ENCODE measurements around the gene PTPRT.

The PTPRT gene

DNA sequence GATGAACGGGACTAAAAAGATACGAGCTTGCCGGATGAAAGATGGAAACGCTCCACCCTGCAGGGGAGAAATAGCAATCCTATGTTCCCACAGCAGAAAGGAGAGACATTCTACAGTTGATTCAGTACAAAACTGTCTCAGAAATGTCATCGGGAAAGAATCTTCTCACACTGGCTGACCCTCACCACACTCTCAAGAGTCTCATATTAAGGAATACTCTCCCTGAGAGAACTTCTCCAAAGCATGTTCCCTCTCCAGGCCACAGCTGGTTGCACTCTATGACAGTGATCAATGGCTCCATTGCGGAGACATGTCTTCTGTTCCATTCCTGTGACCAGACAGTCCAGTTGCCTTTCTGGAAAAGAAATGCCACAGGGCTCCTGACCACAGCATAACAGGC lies 813.6 kb downstream of the PTPRT start:
- no peak for DNase-seq (ENCODE audit: low spot score)

DNA sequence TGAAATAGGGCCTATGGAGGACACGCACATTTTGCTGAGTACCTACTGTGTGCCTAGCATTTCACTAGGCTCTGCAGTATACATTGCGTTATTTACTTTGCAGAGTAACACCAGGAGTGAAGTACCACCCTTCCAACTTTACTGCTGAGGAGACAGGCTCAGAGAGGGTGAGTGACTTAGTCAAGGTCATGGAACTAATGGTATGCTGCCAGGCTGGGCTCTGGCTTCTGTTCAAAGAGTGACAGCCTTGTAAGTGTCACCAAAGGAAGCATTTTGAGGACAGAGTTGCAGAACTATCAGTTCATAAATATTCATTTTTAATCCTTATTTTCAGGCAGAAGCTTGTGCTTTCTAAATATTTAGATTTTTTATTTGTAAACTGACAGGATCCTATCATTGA lies 816.7 kb downstream of the PTPRT start:
- no peak for DNase-seq (ENCODE audit: low spot score)

GRCh38 chr20:42370075-42370474 lies 819.6 kb downstream of the PTPRT start:
- no peak for DNase-seq (ENCODE audit: low spot score)

DNA sequence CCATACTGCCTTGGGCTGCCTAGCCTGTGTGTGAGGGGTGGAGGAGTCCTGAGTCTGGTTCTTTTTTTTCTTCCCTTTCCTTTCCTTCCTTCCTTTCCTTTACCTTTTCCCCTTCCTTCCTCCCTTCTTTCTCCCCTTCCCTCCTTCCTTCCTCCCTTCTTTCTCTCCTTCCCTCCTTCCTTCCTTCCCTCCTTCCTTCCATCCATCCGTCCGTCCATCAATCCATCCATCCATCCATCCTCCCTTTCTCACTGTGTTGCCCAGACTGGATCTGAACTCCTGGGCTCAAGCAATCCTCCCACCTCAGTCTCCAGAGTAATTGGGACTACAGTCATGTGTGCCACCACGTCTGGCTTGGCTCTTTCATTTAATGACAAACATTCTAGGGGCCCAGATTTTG lies 820.8 kb downstream of the PTPRT start:
- DNase-seq (ENCODE audit: low spot score) = no peak

DNA sequence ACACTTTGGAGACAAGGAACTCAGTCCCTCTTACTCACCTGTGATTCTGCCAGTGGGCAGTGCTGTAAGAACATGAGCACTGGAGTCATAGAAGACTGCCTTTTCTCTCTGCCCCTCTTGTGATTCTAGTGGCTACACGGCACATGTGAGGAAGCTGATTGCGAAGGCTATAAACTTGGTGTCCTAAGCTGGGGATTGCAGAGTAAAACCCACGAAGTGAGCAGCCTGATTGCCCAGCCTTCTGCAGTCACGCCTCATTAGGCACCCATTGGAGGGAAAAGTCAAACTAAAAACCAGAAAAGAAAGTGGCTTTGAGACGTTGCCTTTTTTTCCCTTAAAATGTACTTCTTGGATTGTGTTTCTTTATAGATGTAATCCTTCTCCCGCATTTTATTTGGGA lies 823.1 kb downstream of the PTPRT start:
- DNase-seq (ENCODE audit: low spot score) = no peak

GRCh38 chr20:42364446-42364845 lies 825.3 kb downstream of the PTPRT start:
- DNase-seq (ENCODE audit: low spot score) = no peak

GRCh38 chr20:42361402-42361970 lies 828.2 kb downstream of the PTPRT start:
- DNase-seq (ENCODE audit: low spot score) = no peak

GRCh38 chr20:42360621-42361020 lies 829.1 kb downstream of the PTPRT start:
- no peak for DNase-seq (ENCODE audit: low spot score)

GRCh38 chr20:42359617-42360016 lies 830.1 kb downstream of the PTPRT start:
- DNase-seq (ENCODE audit: low spot score) = no peak

GRCh38 chr20:42352096-42352495 lies 837.6 kb downstream of the PTPRT start:
- no peak for DNase-seq (ENCODE audit: low spot score)

DNA sequence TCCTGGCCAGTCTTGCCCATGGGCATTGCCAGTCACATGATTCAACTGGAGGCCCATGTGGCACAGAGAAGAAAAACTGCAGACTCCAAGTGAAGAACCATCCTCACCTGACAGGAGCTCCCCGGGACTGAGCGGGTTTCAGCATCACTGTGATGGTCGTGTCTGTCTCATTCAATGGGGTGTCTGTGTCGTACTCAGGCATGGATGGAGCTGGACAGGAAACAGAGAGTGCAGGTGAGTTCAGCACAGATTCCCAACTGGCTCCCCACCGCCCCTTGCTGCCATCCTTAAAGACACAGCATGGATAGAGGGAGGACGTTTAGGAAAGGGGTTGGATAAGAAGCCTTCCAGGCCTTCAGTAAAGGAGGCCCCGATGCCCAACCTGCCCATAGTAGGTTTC lies 839.2 kb downstream of the PTPRT start:
- no peak for DNase-seq (ENCODE audit: low spot score)

GRCh38 chr20:42346189-42347170 lies 843.2 kb downstream of the PTPRT start:
- DNase-seq (ENCODE audit: low spot score) = no peak

GRCh38 chr20:42341654-42342053 lies 848.1 kb downstream of the PTPRT start:
- DNase-seq (ENCODE audit: low spot score) = no peak

DNA sequence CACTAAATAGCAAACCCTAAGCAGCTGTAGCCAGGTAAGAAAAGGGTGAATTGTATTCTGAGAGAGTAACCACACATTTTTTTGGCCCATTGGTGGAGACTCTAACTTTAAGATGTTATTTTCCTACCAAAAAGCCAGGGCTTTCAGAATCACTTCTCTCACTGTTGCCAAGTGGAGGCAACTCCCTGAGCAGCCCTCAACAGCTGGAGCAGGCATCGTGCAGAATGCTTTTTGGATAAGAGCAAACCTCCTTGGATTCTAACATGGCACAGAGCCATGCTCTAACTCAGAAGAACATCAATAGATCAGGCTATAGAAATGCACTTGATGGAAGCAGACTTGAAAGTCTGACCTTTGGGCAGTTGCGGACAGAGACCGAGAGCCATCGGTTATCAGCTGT lies 849.3 kb downstream of the PTPRT start:
- DNase-seq (ENCODE audit: low spot score) = no peak

DNA sequence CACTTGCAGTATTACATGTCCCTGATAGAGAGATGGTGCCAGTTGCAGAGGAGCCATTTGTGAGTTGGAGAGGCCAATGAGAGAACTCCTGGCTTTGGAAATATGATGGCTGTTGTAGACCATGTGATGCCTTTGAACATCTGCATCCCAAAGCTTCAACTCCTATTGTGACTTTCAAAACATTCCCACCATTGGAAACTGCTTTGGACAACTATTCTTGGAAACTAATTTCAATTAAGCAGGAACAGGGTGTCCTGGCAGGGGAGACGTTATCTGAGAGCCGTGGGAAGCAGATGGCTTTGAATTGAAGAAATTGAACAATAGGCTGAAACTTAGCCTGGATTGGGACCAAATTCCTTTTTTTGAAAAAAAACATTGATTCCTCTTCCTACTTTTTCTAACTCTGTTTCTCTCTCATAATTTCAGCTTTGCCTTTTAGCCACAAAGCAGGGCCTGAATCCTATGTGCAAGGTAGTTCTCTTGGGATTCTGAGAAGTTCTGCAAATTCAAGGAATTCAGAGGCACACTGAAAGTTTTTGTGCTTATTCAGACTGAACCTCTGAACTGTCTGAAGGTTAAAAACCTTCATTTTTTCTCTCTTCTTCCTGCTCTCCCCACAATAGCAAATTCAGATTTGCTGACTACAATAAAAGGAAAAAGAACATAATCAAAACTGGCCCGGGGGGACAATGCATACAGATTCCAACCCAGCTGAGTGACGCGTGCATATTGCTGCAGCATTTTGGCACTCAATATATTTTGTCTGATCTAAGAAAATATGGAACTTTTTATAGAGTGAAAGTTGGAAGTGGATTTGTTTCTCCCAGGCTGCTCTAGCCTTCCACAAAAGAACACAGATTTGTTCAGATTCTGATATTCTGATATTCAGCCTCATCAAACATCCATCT lies 851.2 kb downstream of the PTPRT start:
- no peak for DNase-seq (ENCODE audit: low spot score)

- DNase-seq (ENCODE audit: low spot score) = no peak
Measured at GRCh38 chr20:42336576-42336975, 853.1 kb downstream of the PTPRT start.

- no peak for DNase-seq (ENCODE audit: low spot score)
Measured at GRCh38 chr20:42319252-42320013, 870.3 kb downstream of the PTPRT start.

DNA sequence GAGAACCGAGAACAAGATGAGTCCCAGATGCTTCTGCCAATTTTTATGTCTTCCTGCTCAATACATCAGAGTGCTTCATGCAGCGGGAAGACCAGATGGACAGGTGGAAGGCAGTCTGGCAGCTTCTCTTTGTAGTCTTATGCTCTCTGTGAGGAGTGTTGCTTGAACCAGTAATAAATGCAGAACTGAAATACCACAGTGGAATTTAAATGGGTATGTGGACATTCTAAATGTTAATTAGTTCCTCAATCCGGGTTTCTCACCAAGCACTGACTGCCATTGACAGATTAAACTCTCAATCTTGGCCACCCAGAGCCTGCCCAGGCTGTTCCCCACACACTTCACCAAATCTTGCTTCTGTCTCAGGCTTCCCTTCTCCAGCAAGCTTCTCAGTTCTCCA lies 876.0 kb downstream of the PTPRT start:
- no peak for DNase-seq (ENCODE audit: low spot score)

DNA sequence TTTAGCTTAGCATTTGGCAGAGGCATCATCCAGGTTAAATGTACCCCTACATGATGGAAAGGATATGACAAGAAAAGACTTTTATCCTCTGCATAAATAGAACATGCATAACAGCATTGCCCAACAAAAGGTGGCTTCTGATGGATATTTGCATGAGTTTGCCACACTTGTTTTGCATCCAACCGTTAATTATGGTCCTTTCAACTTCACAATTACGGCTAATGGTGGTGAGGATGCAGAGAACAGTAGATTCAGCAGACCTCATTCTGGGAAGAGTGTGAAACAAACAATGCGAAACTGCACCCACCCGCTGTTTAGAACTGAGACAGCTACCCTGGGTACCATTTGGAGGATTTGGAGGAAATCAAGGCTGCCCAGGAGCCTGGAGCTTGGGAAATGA lies 880.7 kb downstream of the PTPRT start:
- no peak for DNase-seq (ENCODE audit: low spot score)

- DNase-seq (ENCODE audit: low spot score) = no peak
Measured at GRCh38 chr20:42308171-42308570, 881.5 kb downstream of the PTPRT start.

DNA sequence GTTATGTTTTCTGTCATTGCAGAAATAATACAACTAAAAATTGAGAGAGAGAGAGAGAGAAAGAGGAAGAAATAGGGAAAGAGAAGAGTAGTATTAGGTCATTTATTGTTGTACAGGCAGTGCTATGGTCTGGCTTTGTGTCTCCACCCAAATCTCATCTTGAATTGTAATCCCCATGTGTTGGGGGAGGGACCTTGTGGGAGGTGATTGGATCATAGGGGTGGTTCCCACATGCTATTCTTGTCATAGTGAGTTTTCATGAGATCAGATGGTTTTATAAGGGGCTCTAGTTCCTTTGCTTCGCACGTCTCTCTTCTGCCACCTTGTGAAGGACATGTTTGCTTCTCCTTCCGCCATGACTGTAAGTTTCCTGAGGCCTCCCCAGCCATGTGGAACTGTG lies 894.1 kb downstream of the PTPRT start:
- no peak for DNase-seq (ENCODE audit: low spot score)

DNA sequence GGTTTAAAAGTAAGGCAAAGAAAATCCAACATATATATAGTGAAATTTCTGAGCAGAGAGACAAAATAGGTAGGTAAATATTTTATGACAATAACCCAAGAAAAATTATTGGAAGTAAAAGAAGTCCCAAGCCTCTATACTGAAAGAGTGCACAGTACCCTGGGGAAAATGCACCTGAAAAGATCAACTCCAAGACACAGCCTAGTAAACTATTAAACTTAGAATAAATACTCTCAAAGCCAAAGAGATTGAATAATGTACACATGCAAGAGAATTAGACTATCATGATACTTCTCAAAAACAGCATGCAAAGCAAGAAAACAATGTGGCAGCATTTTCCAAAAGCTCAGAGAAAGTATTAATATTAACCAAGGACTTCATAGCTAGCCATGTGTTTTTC lies 894.7 kb downstream of the PTPRT start:
- DNase-seq (ENCODE audit: low spot score) = no peak
